Adrenal gland (tissue), 12 donors: ENCODE results near the gene SLC8B1. TPM values are rescaled to one million over a fixed set of nuclear protein-coding genes. Genes with fewer than 3 reads are reported as not detected.

Experiments used
- DNase-seq, 7 donors: peaks; one replicate each; pipeline ENCODE4 v3.0.0-alpha.2; 2019 to 2020
- H3K27ac ChIP-seq, 5 donors: fragments of 200-600 bp; sonication (generic) in 4 of 5; 1 replicate in 3 of 5; 2 replicates in 2 of 5; pipeline versions ENCODE4 v1.5.1 to v1.8.0; 2016 to 2020; ENCODE audit warnings: mild to moderate bottlenecking in 1 of 5
- H3K27me3 ChIP-seq: fragments of 200-600 bp; 2 replicates; pipeline ENCODE4 v1.8.0; 2021
- H3K36me3 ChIP-seq, 2 donors: fragments of 200-600 bp; replicated peaks in 1 of 2; 1 replicate in 1 of 2; 2 replicates in 1 of 2; pipeline versions ENCODE4 v1.5.1 to v1.8.0; 2018 to 2022
- H3K4me1 ChIP-seq, 2 donors: fragments of 200-600 bp; replicated peaks in 1 of 2; 1 replicate in 1 of 2; 2 replicates in 1 of 2; pipeline versions ENCODE4 v1.5.1 to v1.8.0; 2018 to 2021
- H3K4me3 ChIP-seq, 4 donors: fragments of 200-600 bp; sonication (generic) in 3 of 4; one replicate each; pipeline ENCODE4 v1.5.1; 2016 to 2018
- H3K9me3 ChIP-seq, 3 donors: fragments of 200-600 bp; sonication (generic) in 1 of 3; replicated peaks in 1 of 3; 1 replicate in 2 of 3; 2 replicates in 1 of 3; pipeline versions ENCODE4 v1.5.1 to v1.8.0; 2016 to 2021
- POLR2A ChIP-seq, 2 donors: fragments of 450-650 bp; IDR thresholded peaks; one replicate each; pipeline ENCODE4 v1.6.1; 2017; ENCODE audit warnings: antibody characterized with exemption in 2 of 2, mild to moderate bottlenecking in 2 of 2, moderate library complexity in 1 of 2
- WGBS, 4 donors: extraction: QIAGEN DNeasy Blood & Tissue Kit in 2 of 4; methylation state at CpG; one replicate each; pipeline versions ENCODE4 v1.1.5 to v1.1.7; 2013 to 2017; 5-methylcytosine and 5-hydroxymethylcytosine counted together
- intact Hi-C, 2 donors: fragments of 100-400 bp; cut with DNase I; formaldehyde crosslinking; loops; one replicate each; pipeline versions ENCODE4 v1.14.1 to v1.15.0; 2022 to 2023
- polyA plus RNA-seq, 3 donors: library from polyadenylated mRNA; stranded (reverse); fragments of 200-250 nt in 2 of 3; fragments of 350-450 nt in 1 of 3; fragmentation: Illumina TruSeq in 1 of 3; extraction: RNeasy Lipid Tissue Mini Kit (QIAGEN cat#74804) in 1 of 3; gene quantifications; one replicate each; pipeline ENCODE4 v1.2.3, GENCODE V29; 2013 to 2014
- total RNA-seq, 9 donors: library from RNA; depleted of rRNA in 4 of 9; stranded (reverse); fragments of >200 nt in 4 of 9; fragments of 120-200 nt in 1 of 9; fragmentation: NEBNext Ultra II Directional in 1 of 9; extraction: Animal tissue kit (Norgen Biotek cat#: 25700) in 1 of 9; gene quantifications; one replicate each; pipeline versions ENCODE4 v1.1.0 to v1.2.4, GENCODE V29; 2013 to 2023
- TF ChIP-seq, protein P1 (sequence below), 6 experiments: fragments of 450-650 bp in 4 of 6; fragments of 200-600 bp in 2 of 6; sonication (generic) in 1 of 6; IDR thresholded peaks; 1 replicate in 5 of 6; 2 replicates in 1 of 6; pipeline versions ENCODE4 v1.5.1 to v1.8.0; 2016 to 2021; ENCODE audit warnings: antibody characterized with exemption in 6 of 6, mild to moderate bottlenecking in 2 of 6, moderate library complexity in 1 of 6
- donor health status: healthy with polysubstance abuse.
- donor health status: Bipolar disorder and iron deficiency.
- donor health status: DM: yes; HTN: yes; CAD: no.
- donor health status: DM: no; HTN: no; CAD: no.
- donor health status: DM: no; HTN: no; CAD: no.
- donor health status: DM: yes; HTN: yes; CAD: no.

The SLC8B1 gene
- total and polyA plus RNA-seq, 12 donors: 67.6 to 288 (median 188) TPM

DNA sequence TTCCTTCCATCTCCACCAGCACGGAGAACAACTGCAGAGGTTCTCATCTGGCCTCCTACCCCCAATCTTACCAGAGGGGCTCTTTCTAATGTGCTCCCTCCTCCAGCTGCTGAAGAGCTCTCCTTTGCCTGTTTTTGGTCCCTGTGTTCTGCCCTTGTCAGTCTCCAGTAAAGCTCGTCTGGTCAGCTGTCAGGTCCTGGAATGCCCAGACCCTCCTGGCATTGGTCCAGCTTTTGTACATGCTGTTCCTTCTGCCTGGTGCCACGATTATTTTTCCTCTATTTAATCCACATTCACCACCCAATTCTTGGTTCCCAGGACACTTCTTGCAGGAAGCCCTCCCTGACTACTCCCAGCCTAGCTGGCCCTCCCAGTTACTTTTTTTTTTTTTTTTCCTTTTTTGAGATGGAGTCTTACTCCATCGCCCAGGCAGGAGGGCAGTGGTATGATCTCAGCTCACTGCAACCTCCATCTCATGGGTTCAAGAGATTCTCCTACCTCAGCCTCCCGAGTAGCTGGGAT is 6.5 kb downstream of the SLC8B1 start:
- DNase-seq: no peak
- Histone ChIP-seq H3K27me3 (no peaks in the 10 kb centered on the region), H3K36me3 (peaks cover 0 to 52% of the 10 kb centered on the region in 2 donors), H3K4me3 (no peak overlapping the region), H3K27ac (peak overlapping the region in 2 of 5 donors; percentile 52 to 71), H3K4me1 (peaks cover 24 to 42% of the 10 kb centered on the region in 2 donors), H3K9me3 (no peaks in the 10 kb centered on the region)
- WGBS, 4 donors: 73 to 80% (median 77%) methylated on average over 5 of the region's 5 CpGs
- no peak for TF ChIP-seq POLR2A (IDR thresholded peaks at IDR 0.05)
- TF ChIP-seq, protein P1, sequence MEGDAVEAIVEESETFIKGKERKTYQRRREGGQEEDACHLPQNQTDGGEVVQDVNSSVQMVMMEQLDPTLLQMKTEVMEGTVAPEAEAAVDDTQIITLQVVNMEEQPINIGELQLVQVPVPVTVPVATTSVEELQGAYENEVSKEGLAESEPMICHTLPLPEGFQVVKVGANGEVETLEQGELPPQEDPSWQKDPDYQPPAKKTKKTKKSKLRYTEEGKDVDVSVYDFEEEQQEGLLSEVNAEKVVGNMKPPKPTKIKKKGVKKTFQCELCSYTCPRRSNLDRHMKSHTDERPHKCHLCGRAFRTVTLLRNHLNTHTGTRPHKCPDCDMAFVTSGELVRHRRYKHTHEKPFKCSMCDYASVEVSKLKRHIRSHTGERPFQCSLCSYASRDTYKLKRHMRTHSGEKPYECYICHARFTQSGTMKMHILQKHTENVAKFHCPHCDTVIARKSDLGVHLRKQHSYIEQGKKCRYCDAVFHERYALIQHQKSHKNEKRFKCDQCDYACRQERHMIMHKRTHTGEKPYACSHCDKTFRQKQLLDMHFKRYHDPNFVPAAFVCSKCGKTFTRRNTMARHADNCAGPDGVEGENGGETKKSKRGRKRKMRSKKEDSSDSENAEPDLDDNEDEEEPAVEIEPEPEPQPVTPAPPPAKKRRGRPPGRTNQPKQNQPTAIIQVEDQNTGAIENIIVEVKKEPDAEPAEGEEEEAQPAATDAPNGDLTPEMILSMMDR (IDR thresholded peaks at IDR 0.05): no peak
- intact Hi-C loops: no loop called here

DNA sequence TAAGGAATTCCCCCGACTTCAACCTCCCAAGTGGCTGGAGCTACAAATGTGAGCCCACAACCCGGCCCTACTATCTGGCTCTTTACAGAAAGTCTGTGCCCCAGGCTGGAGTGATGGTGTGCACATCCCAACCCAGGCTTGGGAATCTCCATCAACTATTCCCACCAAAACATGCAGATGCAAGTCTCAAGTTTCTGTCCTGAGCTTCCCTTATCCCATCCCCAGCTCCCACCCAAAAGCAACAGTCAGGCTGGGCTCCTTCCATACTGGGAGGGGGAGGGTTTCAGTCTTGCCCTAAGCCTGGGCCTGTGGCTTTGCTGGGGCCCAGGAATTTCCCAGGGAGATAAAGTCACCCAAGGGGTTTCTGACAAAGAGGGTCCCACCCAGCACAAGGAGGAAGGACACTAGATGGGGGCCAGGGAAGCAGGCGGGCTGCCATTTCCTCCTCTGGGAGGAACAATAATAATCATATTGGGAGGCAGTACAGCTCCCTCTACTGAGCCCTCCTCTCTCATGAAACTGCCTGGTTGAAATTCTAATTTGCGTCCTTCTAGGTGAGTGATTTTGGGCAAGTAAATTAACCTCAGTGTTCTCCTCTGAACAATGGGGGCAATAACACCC is 8.0 kb downstream of the SLC8B1 start:
- intact Hi-C loops: no loop called here
- WGBS, 4 donors: 40 to 82% (median 71%) methylated on average over 1 to 4 of the region's 4 CpGs
- Histone ChIP-seq H3K4me1 (peaks cover 14 to 34% of the 10 kb centered on the region in 2 donors), H3K27ac (peak overlapping the region in 4 of 5 donors; percentile 61 to 73 (median 66)), H3K9me3 (no peaks in the 10 kb centered on the region), H3K36me3 (peaks cover 0 to 41% of the 10 kb centered on the region in 2 donors), H3K4me3 (no peak overlapping the region), H3K27me3 (no peaks in the 10 kb centered on the region)
- TF ChIP-seq, protein P1 (IDR thresholded peaks at IDR 0.05): no peak
- no peak for TF ChIP-seq POLR2A (IDR thresholded peaks at IDR 0.05)
- no peak for DNase-seq

DNA sequence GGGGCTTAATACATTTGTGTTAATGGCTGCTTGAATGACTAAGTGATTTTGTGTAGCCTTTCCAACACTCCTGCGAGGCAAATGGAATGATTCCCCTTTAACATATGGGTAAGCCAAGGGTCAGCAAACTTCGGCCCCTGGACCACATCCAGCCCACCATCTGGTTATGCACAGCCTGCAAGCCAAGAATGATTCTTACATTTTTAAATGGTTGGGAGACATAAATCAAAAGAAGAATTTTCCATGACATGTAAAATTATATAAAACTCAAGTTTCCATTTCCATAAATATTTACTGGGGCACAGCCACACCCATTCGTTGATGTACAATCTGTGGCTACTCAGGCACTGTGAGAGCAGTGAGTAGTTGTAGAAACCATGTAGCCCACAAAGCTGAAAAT is 9.0 kb downstream of the SLC8B1 start:
- H3K27me3 ChIP-seq: no peaks in the 10 kb centered on the region
- H3K9me3 ChIP-seq: no peaks in the 10 kb centered on the region
- 28 to 59% (median 45%) methylated on average over 3 of the region's 3 CpGs for WGBS, 4 donors
- H3K36me3 ChIP-seq: peaks cover 0 to 34% of the 10 kb centered on the region in 2 donors
- intact Hi-C loops: no loop called here
- H3K4me1 ChIP-seq: peaks cover 14 to 33% of the 10 kb centered on the region in 2 donors
- TF ChIP-seq, protein P1 (IDR thresholded peaks at IDR 0.05): peak in 1 of 6 experiments; percentile 6
- TF ChIP-seq POLR2A (IDR thresholded peaks at IDR 0.05): peak in 1 of 2 donors; percentile 20
- no peak overlapping the region for H3K4me3 ChIP-seq
- peak in 6 of 7 donors; percentile 51 to 88 (median 72) for DNase-seq
- H3K27ac ChIP-seq: peak overlapping the region in 4 of 5 donors; percentile 6 to 73 (median 34)

DNA sequence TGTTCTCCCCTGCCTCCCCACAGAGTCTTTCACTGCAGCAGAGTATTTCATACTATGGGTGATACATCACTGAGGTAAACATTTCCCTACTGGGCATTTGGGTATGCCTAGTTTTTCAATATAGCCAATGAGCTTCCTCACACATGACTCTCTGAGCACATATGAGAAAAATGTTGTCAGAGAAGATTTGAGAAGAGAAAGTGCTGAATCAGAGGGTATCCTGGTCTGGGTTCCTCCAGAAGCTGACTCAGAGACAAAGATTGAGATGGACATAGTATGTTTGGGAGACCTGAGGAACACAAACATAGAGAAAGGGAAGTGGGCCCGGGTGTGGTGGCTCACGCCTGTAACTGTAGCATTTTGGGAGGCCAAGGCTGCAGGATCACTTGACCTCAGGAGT is 12.6 kb downstream of the SLC8B1 start:
- DNase-seq: peak in 1 of 7 donors; percentile 38
- Histone ChIP-seq H3K36me3 (peaks cover 0 to 39% of the 10 kb centered on the region in 2 donors), H3K27me3 (no peaks in the 10 kb centered on the region), H3K27ac (peak overlapping the region in 3 of 5 donors; percentile 24 to 62 (median 37)), H3K4me3 (no peak overlapping the region), H3K9me3 (no peaks in the 10 kb centered on the region), H3K4me1 (peaks cover 14 to 18% of the 10 kb centered on the region in 2 donors)
- WGBS, 4 donors: 59 to 93% (median 70%) methylated on average over 2 of the region's 2 CpGs
- intact Hi-C loops: no loop called here
- no peak for TF ChIP-seq POLR2A (IDR thresholded peaks at IDR 0.05)
- TF ChIP-seq, protein P1 (IDR thresholded peaks at IDR 0.05): no peak
